Astrocyte (in vitro differentiated cells and primary cell): ENCODE measurements around the gene DHRS2. TPM values are rescaled to one million over a fixed set of nuclear protein-coding genes. Genes with fewer than 3 reads are reported as not detected.

Experiments
- DNase-seq: peaks from one replicate; pipeline ENCODE4 v3.0.0-alpha.2; 2010; ENCODE audit warnings: low read depth
- FAIRE-seq: peaks from 2 replicates; lab custom pipeline; 2011; peaks lifted over from hg19 to GRCh38; lab: Jason Lieb, UNC
- H2AFZ ChIP-seq: 2 replicates; pipeline ENCODE4 v1.6.0; 2012; ENCODE audit warnings: low read depth, low read length, inconsistent platforms
- H3K27ac ChIP-seq: 2 replicates; pipeline ENCODE4 v1.5.1; 2011; ENCODE audit warnings: low read depth, low read length, inconsistent platforms
- H3K27me3 ChIP-seq: 2 replicates; pipeline ENCODE4 v1.6.0; 2011; ENCODE audit warnings: low read length, inconsistent platforms; ENCODE audit not compliant: insufficient read depth
- H3K36me3 ChIP-seq: 2 replicates; pipeline ENCODE4 v1.5.1; 2011; ENCODE audit warnings: low read length, inconsistent platforms; ENCODE audit not compliant: insufficient read depth
- H3K4me1 ChIP-seq: 2 replicates; pipeline ENCODE4 v1.5.1; 2011; ENCODE audit warnings: low read length, inconsistent platforms; ENCODE audit not compliant: insufficient read depth
- H3K4me2 ChIP-seq: 2 replicates; pipeline ENCODE4 v1.6.0; 2012; ENCODE audit warnings: low read length, inconsistent platforms
- H3K4me3 ChIP-seq: 2 replicates; pipeline ENCODE4 v1.5.1; 2011; ENCODE audit warnings: low read depth, mild to moderate bottlenecking, low read length, inconsistent platforms; ENCODE audit not compliant: insufficient read depth
- H3K79me2 ChIP-seq: 2 replicates; pipeline ENCODE4 v1.6.0; 2012; ENCODE audit warnings: mild to moderate bottlenecking, low read length, inconsistent platforms; ENCODE audit not compliant: insufficient read depth
- H3K9ac ChIP-seq: 2 replicates; pipeline ENCODE4 v1.6.0; 2012; ENCODE audit warnings: mild to moderate bottlenecking, low read length, inconsistent platforms
- H3K9me3 ChIP-seq: 2 replicates; pipeline ENCODE4 v1.5.1; 2012; ENCODE audit warnings: low read depth, mild to moderate bottlenecking, low read length, inconsistent platforms; ENCODE audit not compliant: insufficient read depth
- H4K20me1 ChIP-seq: 2 replicates; pipeline ENCODE4 v1.6.0; 2012; ENCODE audit warnings: low read length, inconsistent platforms; ENCODE audit not compliant: insufficient read depth
- H3K27ac Mint-ChIP-seq: one replicate; pipeline ENCODE4 v1.8.0; 2021; ENCODE audit warnings: mild to moderate bottlenecking, mixed read lengths; ENCODE audit not compliant: unreplicated experiment
- H3K27me3 Mint-ChIP-seq: one replicate; pipeline ENCODE4 v1.8.0; 2021; ENCODE audit warnings: low read depth, mixed read lengths; ENCODE audit not compliant: unreplicated experiment
- H3K36me3 Mint-ChIP-seq: one replicate; pipeline ENCODE4 v1.8.0; 2021; ENCODE audit warnings: low read depth, mixed read lengths; ENCODE audit not compliant: unreplicated experiment
- H3K4me1 Mint-ChIP-seq: one replicate; pipeline ENCODE4 v1.8.0; 2021; ENCODE audit warnings: low read depth, mixed read lengths; ENCODE audit not compliant: unreplicated experiment
- H3K4me3 Mint-ChIP-seq: one replicate; pipeline ENCODE4 v1.8.0; 2021; ENCODE audit warnings: mild to moderate bottlenecking, moderate library complexity, mixed read lengths; ENCODE audit not compliant: unreplicated experiment
- H3K9me3 Mint-ChIP-seq: one replicate; pipeline ENCODE4 v1.8.0; 2021; ENCODE audit warnings: mild to moderate bottlenecking, mixed read lengths; ENCODE audit not compliant: unreplicated experiment
- CTCF ChIP-seq: IDR thresholded peaks from 2 replicates; pipeline ENCODE4 v1.5.1; 2011; ENCODE audit warnings: low read depth, mild to moderate bottlenecking, inconsistent platforms, low read length, moderate library complexity; ENCODE audit not compliant: insufficient read depth
- EZH2 ChIP-seq: IDR thresholded peaks from 2 replicates; pipeline ENCODE4 v1.6.1; 2012; ENCODE audit warnings: mild to moderate bottlenecking, low read length, inconsistent platforms; ENCODE audit not compliant: insufficient read depth
- total RNA-seq: library from RNA; stranded (reverse); gene quantifications from 2 replicates; pipeline ENCODE4 v1.2.1, GENCODE V29; 2021

DHRS2 gene
- total RNA-seq, 1 donor from 2014 or later: 1.1 TPM

- Histone ChIP-seq H2AFZ (no peak overlapping the region), H3K79me2 (no peaks in the 10 kb centered on the region), H3K36me3 (no peaks in the 10 kb centered on the region), H3K9ac (no peak overlapping the region), H3K27ac (no peak overlapping the region), H4K20me1 (no peaks in the 10 kb centered on the region), H3K4me2 (no peak overlapping the region), H3K27me3 (no peaks in the 10 kb centered on the region), H3K4me1 (no peaks in the 10 kb centered on the region), H3K4me3 (no peak overlapping the region), H3K9me3 (peaks cover 3% of the 10 kb centered on the region)
- Mint-ChIP-seq H3K27ac (no peak overlapping the region), H3K4me1 (no peaks in the 10 kb centered on the region), H3K9me3 (peaks cover 12% of the 10 kb centered on the region), H3K27me3 (peaks cover 31% of the 10 kb centered on the region), H3K4me3 (no peak overlapping the region), H3K36me3 (no peaks in the 10 kb centered on the region)
- no peak for DNase-seq
- TF ChIP-seq CTCF (no peak), EZH2 (no peak)
- FAIRE-seq: no peak
These were observed 14.0 kb upstream of the DHRS2 start for GRCh38 chr14:23621932-23622730.

- Mint-ChIP-seq H3K27me3 (peaks cover 31% of the 10 kb centered on the region), H3K4me1 (no peaks in the 10 kb centered on the region), H3K27ac (no peak overlapping the region), H3K9me3 (peaks cover 16% of the 10 kb centered on the region), H3K36me3 (no peaks in the 10 kb centered on the region), H3K4me3 (no peak overlapping the region)
- H3K79me2 ChIP-seq: no peaks in the 10 kb centered on the region
- no peak overlapping the region for H3K9ac ChIP-seq
- DNase-seq (no peak), FAIRE-seq (no peak)
- TF ChIP-seq CTCF (no peak), EZH2 (no peak)
- H2AFZ ChIP-seq: no peak overlapping the region
- peaks cover 3% of the 10 kb centered on the region for H3K9me3 ChIP-seq
- H3K4me3 ChIP-seq: no peak overlapping the region
- no peaks in the 10 kb centered on the region for H4K20me1 ChIP-seq
- no peak overlapping the region for H3K4me2 ChIP-seq
- no peaks in the 10 kb centered on the region for H3K36me3 ChIP-seq
- no peaks in the 10 kb centered on the region for H3K27me3 ChIP-seq
- no peak overlapping the region for H3K27ac ChIP-seq
- no peaks in the 10 kb centered on the region for H3K4me1 ChIP-seq
These were observed 13.2 kb upstream of the DHRS2 start for GRCh38 chr14:23622990-23623389.

GRCh38 chr14:23623962-23624361, 12.2 kb upstream of the DHRS2 start:
- Histone ChIP-seq H3K27ac (no peak overlapping the region), H3K4me3 (no peak overlapping the region), H3K9ac (no peak overlapping the region), H3K4me2 (no peak overlapping the region), H3K4me1 (no peaks in the 10 kb centered on the region), H2AFZ (no peak overlapping the region), H4K20me1 (no peaks in the 10 kb centered on the region), H3K36me3 (no peaks in the 10 kb centered on the region), H3K9me3 (peaks cover 3% of the 10 kb centered on the region), H3K79me2 (no peaks in the 10 kb centered on the region), H3K27me3 (no peaks in the 10 kb centered on the region)
- Mint-ChIP-seq H3K9me3 (peaks cover 16% of the 10 kb centered on the region), H3K36me3 (no peaks in the 10 kb centered on the region), H3K27ac (no peak overlapping the region), H3K4me1 (no peaks in the 10 kb centered on the region), H3K4me3 (no peak overlapping the region), H3K27me3 (peaks cover 29% of the 10 kb centered on the region)
- no peak for TF ChIP-seq CTCF
- TF ChIP-seq EZH2: no peak
- FAIRE-seq: no peak
- DNase-seq: no peak
